H1 (cell line): ENCODE results near the gene WLS. TPM values are rescaled to one million over a fixed set of nuclear protein-coding genes. Genes with fewer than 3 reads are reported as not detected.

Experiments used
- CTCF ChIA-PET: fragments of 300-600 bp; sonication (Branson Sonifier 250); formaldehyde crosslinking; loops from one replicate; lab custom pipeline; 2021; ENCODE audit not compliant: partially characterized antibody; lab: Charles Lee
- POLR2A ChIA-PET: fragments of 300-600 bp; sonication (Branson Sonifier 250); formaldehyde crosslinking; loops from one replicate; lab custom pipeline; 2021; ENCODE audit warnings: inconsistent platforms; ENCODE audit not compliant: partially characterized antibody; lab: Charles Lee
- DNase-seq, 2 experiments: peaks; one replicate each; pipeline versions ENCODE4 v3.0.0 to v3.0.0-alpha.2; 2010 to 2022; ENCODE audit warnings: low spot score in 2 of 2, low read depth in 1 of 2, mixed read lengths in 1 of 2
- FAIRE-seq: peaks from 2 replicates; lab custom pipeline; 2011; peaks lifted over from hg19 to GRCh38; lab: Jason Lieb, UNC
- H2AFZ ChIP-seq: 2 replicates; pipeline ENCODE4 v1.8.1; 2012; ENCODE audit warnings: low read length, inconsistent platforms
- H2AK5ac ChIP-seq: 2 replicates; pipeline ENCODE4 v1.6.1; 2013; ENCODE audit warnings: low read depth, low read length
- H2BK120ac ChIP-seq: replicated peaks from 2 replicates; pipeline ENCODE3; 2013; ENCODE audit warnings: low read depth, low read length, inconsistent platforms
- H2BK12ac ChIP-seq: 2 replicates; pipeline ENCODE4 v1.6.1; 2013; ENCODE audit warnings: low read depth, low read length
- H2BK15ac ChIP-seq: 2 replicates; pipeline ENCODE4 v1.6.1; 2013; ENCODE audit warnings: low read length
- H2BK20ac ChIP-seq: 2 replicates; pipeline ENCODE4 v1.6.1; 2013; ENCODE audit warnings: low read length
- H2BK5ac ChIP-seq: 2 replicates; pipeline ENCODE4 v1.6.1; 2013; ENCODE audit warnings: low read depth, low read length
- H3K14ac ChIP-seq: 2 replicates; pipeline ENCODE4 v1.6.1; 2013; ENCODE audit warnings: inconsistent platforms; ENCODE audit not compliant: insufficient read length
- H3K18ac ChIP-seq: 2 replicates; pipeline ENCODE4 v1.6.1; 2013; ENCODE audit warnings: low read length; ENCODE audit errors: extremely low read depth
- H3K23ac ChIP-seq: 2 replicates; pipeline ENCODE4 v1.6.1; 2013; ENCODE audit warnings: inconsistent platforms; ENCODE audit not compliant: insufficient read length
- H3K23me2 ChIP-seq: 2 replicates; pipeline ENCODE4 v1.6.1; 2013; ENCODE audit warnings: low read depth, low read length
- H3K27ac ChIP-seq: 2 replicates; pipeline ENCODE4 v1.6.1; 2011; ENCODE audit warnings: low read depth, low read length, inconsistent platforms
- H3K27me3 ChIP-seq, 4 experiments: replicated peaks in 1 of 4; 1 replicate in 1 of 4; 2 replicates in 3 of 4; pipeline versions ENCODE4 v1.6.1 to v1.8.1; 2011 to 2013; ENCODE audit warnings: low read length in 3 of 4, mild to moderate bottlenecking in 3 of 4, inconsistent platforms in 2 of 4, mixed read lengths in 2 of 4, moderate library complexity in 1 of 4; ENCODE audit not compliant: control insufficient read depth in 3 of 4, insufficient read depth in 3 of 4; ENCODE audit errors: extremely low read depth in 1 of 4
- H3K36me3 ChIP-seq, 4 experiments: 2 replicates each; pipeline versions ENCODE4 v1.6.1 to v1.8.1; 2011 to 2013; ENCODE audit warnings: mild to moderate bottlenecking in 4 of 4, low read length in 3 of 4, moderate library complexity in 2 of 4, control low read depth in 1 of 4, inconsistent platforms in 1 of 4; ENCODE audit not compliant: insufficient read depth in 4 of 4, control insufficient read depth in 2 of 4
- H3K4ac ChIP-seq: replicated peaks from 2 replicates; pipeline ENCODE3; 2013; ENCODE audit warnings: low read length, low read depth, mixed read lengths, inconsistent platforms; ENCODE audit not compliant: insufficient read length
- H3K4me1 ChIP-seq, 4 experiments: replicated peaks in 1 of 4; 1 replicate in 1 of 4; 2 replicates in 3 of 4; pipeline versions ENCODE4 v1.6.1 to v1.8.1; 2011 to 2013; ENCODE audit warnings: low read length in 3 of 4, inconsistent platforms in 2 of 4, mixed read lengths in 1 of 4; ENCODE audit not compliant: insufficient read depth in 4 of 4, control insufficient read depth in 3 of 4
- H3K4me2 ChIP-seq, 2 experiments: 2 replicates each; pipeline versions ENCODE4 v1.6.1 to v1.8.1; 2011 to 2013; ENCODE audit warnings: low read depth in 2 of 2, low read length in 2 of 2, control low read depth in 1 of 2, inconsistent platforms in 1 of 2, mild to moderate bottlenecking in 1 of 2; ENCODE audit not compliant: insufficient read depth in 1 of 2
- H3K4me3 ChIP-seq, 4 experiments: fragments of 200-600, 300-600 bp in 1 of 4; sonication (generic), shearing (Covaris generic), sonication (Bioruptor Twin) in 1 of 4; 2 replicates each; pipeline versions ENCODE4 v1.5.1 to v1.8.1; 2011 to 2016; ENCODE audit warnings: low read length in 4 of 4, low read depth in 3 of 4, control low read depth in 2 of 4, inconsistent platforms in 2 of 4, mild to moderate bottlenecking in 2 of 4, mixed read lengths in 1 of 4, moderate library complexity in 1 of 4; ENCODE audit not compliant: insufficient read depth in 2 of 4; ENCODE audit errors: extremely low read depth in 1 of 4
- H3K56ac ChIP-seq: replicated peaks from 2 replicates; pipeline ENCODE3; 2013; ENCODE audit warnings: low read depth, mild to moderate bottlenecking, mixed read lengths, low read length, inconsistent platforms; ENCODE audit not compliant: insufficient read length
- H3K79me1 ChIP-seq: 2 replicates; pipeline ENCODE4 v1.6.1; 2013; ENCODE audit warnings: low read depth, low read length, control low read depth
- H3K79me2 ChIP-seq, 2 experiments: 2 replicates each; pipeline versions ENCODE4 v1.6.1 to v1.8.1; 2012 to 2013; ENCODE audit warnings: low read length in 2 of 2, mild to moderate bottlenecking in 2 of 2, inconsistent platforms in 1 of 2; ENCODE audit not compliant: insufficient read depth in 2 of 2, control insufficient read depth in 1 of 2
- H3K9ac ChIP-seq, 4 experiments: replicated peaks in 1 of 4; 1 replicate in 1 of 4; 2 replicates in 3 of 4; pipeline versions ENCODE4 v1.6.1 to v1.8.1; 2011 to 2013; ENCODE audit warnings: low read depth in 3 of 4, low read length in 3 of 4, control low read depth in 2 of 4, mild to moderate bottlenecking in 2 of 4, moderate library complexity in 2 of 4, inconsistent platforms in 1 of 4; ENCODE audit errors: extremely low read depth in 1 of 4
- H3K9me3 ChIP-seq, 2 experiments: 2 replicates each; pipeline versions ENCODE4 v1.6.1 to v1.8.1; 2012 to 2013; ENCODE audit warnings: mild to moderate bottlenecking in 2 of 2, moderate library complexity in 2 of 2, control low read depth in 1 of 2, inconsistent platforms in 1 of 2, low read depth in 1 of 2, low read length in 1 of 2, mixed read lengths in 1 of 2; ENCODE audit not compliant: insufficient read depth in 2 of 2
- H4K20me1 ChIP-seq, 2 experiments: replicated peaks in 1 of 2; 2 replicates each; pipeline versions ENCODE3 to v1.8.1; 2011 to 2013; ENCODE audit warnings: inconsistent platforms in 2 of 2, low read length in 2 of 2, mild to moderate bottlenecking in 1 of 2; ENCODE audit not compliant: insufficient read depth in 2 of 2, control insufficient read depth in 1 of 2
- H4K5ac ChIP-seq: 2 replicates; pipeline ENCODE4 v1.6.1; 2013; ENCODE audit warnings: low read length, low read depth, mixed read lengths, inconsistent platforms; ENCODE audit not compliant: insufficient read length
- H4K8ac ChIP-seq: 2 replicates; pipeline ENCODE4 v1.8.0; 2013; ENCODE audit warnings: mild to moderate bottlenecking, moderate library complexity, low read length, inconsistent platforms; ENCODE audit not compliant: insufficient read depth; ENCODE audit errors: extremely low read depth
- H4K91ac ChIP-seq: replicated peaks from 2 replicates; pipeline ENCODE3; 2013; ENCODE audit warnings: low read length, mixed read lengths, inconsistent platforms; ENCODE audit not compliant: insufficient read length
- CHD2 ChIP-seq: IDR thresholded peaks from 2 replicates; pipeline ENCODE4 v1.6.1; 2012; ENCODE audit warnings: low read length, improper control_type of control experiment
- CREB1 ChIP-seq: IDR thresholded peaks from 2 replicates; pipeline ENCODE4 v1.6.1; 2012; ENCODE audit warnings: inconsistent platforms
- EZH2 ChIP-seq: fragments of 200-600 bp; sonication (generic); IDR thresholded peaks from 2 replicates; pipeline ENCODE4 v1.7.1; 2012; ENCODE audit warnings: low read depth, mild to moderate bottlenecking, moderate library complexity, low read length, inconsistent platforms; ENCODE audit not compliant: severe bottlenecking
- JUN ChIP-seq: IDR thresholded peaks from 2 replicates; pipeline ENCODE4 v1.6.1; 2011; ENCODE audit warnings: low read depth, mild to moderate bottlenecking, improper control_type of control experiment, low read length
- JUND ChIP-seq: IDR thresholded peaks from 2 replicates; pipeline ENCODE4 v1.6.1; 2011; ENCODE audit warnings: mild to moderate bottlenecking, improper control_type of control experiment, low read length
- KDM4A ChIP-seq: IDR thresholded peaks from one replicate; pipeline ENCODE4 v1.7.1; 2012; ENCODE audit warnings: low read depth, mild to moderate bottlenecking, moderate library complexity, low read length, inconsistent platforms; ENCODE audit not compliant: severe bottlenecking
- MAFK ChIP-seq: IDR thresholded peaks from 2 replicates; pipeline ENCODE4 v1.6.1; 2012; ENCODE audit warnings: low read depth, mild to moderate bottlenecking, improper control_type of control experiment, low read length
- POLR2A ChIP-seq, 2 experiments: IDR thresholded peaks; 1 replicate in 1 of 2; 2 replicates in 1 of 2; pipeline ENCODE4 v1.6.1; 2011; ENCODE audit warnings: low read depth in 2 of 2, low read length in 2 of 2, mild to moderate bottlenecking in 2 of 2; ENCODE audit errors: control extremely low read depth in 1 of 2
- RBBP5 ChIP-seq: IDR thresholded peaks from 2 replicates; pipeline ENCODE4 v1.7.1; 2012; ENCODE audit warnings: low read depth, mild to moderate bottlenecking, inconsistent platforms, low read length, moderate library complexity, borderline replicate concordance
- SIRT6 ChIP-seq: IDR thresholded peaks from one replicate; pipeline ENCODE4 v1.7.1; 2012; ENCODE audit warnings: low read length, inconsistent platforms
- SIX5 ChIP-seq: IDR thresholded peaks from 2 replicates; pipeline ENCODE4 v1.6.1; 2011; ENCODE audit warnings: mild to moderate bottlenecking, low read depth, low read length
- SP2 ChIP-seq: IDR thresholded peaks from 2 replicates; pipeline ENCODE4 v1.6.1; 2012; ENCODE audit warnings: mild to moderate bottlenecking, low read length, inconsistent platforms
- TEAD4 ChIP-seq: IDR thresholded peaks from 2 replicates; pipeline ENCODE4 v1.6.1; 2012; ENCODE audit warnings: low read depth, low read length, inconsistent platforms, mixed read lengths
- YY1 ChIP-seq: IDR thresholded peaks from 2 replicates; pipeline ENCODE4 v1.6.1; 2011; ENCODE audit warnings: low read depth, mild to moderate bottlenecking, low read length
- WGBS, 2 experiments: shearing (Covaris generic) in 1 of 2; methylation state at CpG; one replicate each; pipeline versions ENCODE4 v1.1.6 to v1.1.7; 2013 to 2015; ENCODE audit warnings: low lambda C conversion rate in 2 of 2, mixed read lengths in 2 of 2, inconsistent platforms in 1 of 2, low coverage in 1 of 2, missing lambda C conversion rate in 1 of 2; ENCODE audit not compliant: insufficient replicate concordance in 2 of 2, insufficient coverage in 1 of 2, insufficient read length in 1 of 2; ENCODE audit errors: extremely low coverage in 1 of 2, missing lambda C conversion rate in 1 of 2; 5-methylcytosine and 5-hydroxymethylcytosine counted together
- polyA plus RNA-seq, 7 experiments: library from polyadenylated mRNA; depleted of rRNA in 3 of 7; stranded (reverse) in 5 of 7; unstranded in 2 of 7; fragments of >200 nt in 5 of 7; fragments of 200-250 nt in 2 of 7; gene quantifications; 1 replicate in 5 of 7; 2 replicates in 1 of 7; 4 replicates in 1 of 7; pipeline versions ENCODE4 v1.2.1 to v1.2.3, GENCODE V29; 2011 to 2013; ENCODE audit warnings: missing spikeins in 2 of 7, mixed read lengths in 2 of 7
- total RNA-seq: library from RNA; stranded (reverse); fragmentation: NEBNext Ultra II Directional; extraction: Animal tissue kit (Norgen Biotek cat#: 25700); gene quantifications from 2 replicates; pipeline ENCODE4 v1.2.1, GENCODE V29; 2021
- TF ChIP-seq, protein P1 (sequence below): IDR thresholded peaks from 2 replicates; pipeline ENCODE4 v1.6.1; 2012; ENCODE audit warnings: low read length, inconsistent platforms

The WLS gene
- total and polyA plus RNA-seq, 2 of the 8 experiments (the other 6 are each of a cell fraction or from before 2014, with no cell fraction given) = 1.2 to 2.7 TPM

DNA sequence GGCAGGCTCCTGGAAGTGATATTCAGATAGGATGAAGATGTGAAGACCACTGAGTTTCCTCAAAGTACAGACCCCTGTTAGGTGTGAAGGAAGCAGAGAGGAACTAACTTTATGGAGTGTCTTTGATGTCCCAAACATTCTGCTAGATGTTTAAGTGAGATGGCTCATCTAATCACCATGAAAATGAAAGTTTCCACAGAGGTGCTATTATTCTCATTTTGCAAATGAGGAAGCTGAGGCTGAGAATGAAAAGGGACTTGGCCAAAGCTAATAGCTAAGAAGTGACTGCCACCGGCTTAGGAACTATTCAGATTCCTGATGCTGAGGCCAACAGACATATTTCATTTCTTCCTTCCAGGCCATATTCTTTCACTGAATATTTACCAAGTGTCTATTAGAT, 45.9 kb upstream of the WLS start:
- H2BK20ac ChIP-seq = no peak overlapping the region; the same call in 1 of the 2 replicates
- no peak overlapping the region for H3K23ac ChIP-seq
- no peak overlapping the region for H2AK5ac ChIP-seq
- no peaks in the 10 kb centered on the region for H3K9me3 ChIP-seq
- H3K27ac ChIP-seq = no peak overlapping the region
- H3K4ac ChIP-seq = no peak overlapping the region
- ChIA-PET CTCF (interaction anchor here (1.0 to 2.1 kb wide), 2 partner anchors 42 to 158 kb away, joined by 3 to 7 read pairs; no protein-coding TSS in a partner anchor), POLR2A (no interaction called here)
- H3K36me3 ChIP-seq = no peaks in the 10 kb centered on the region
- DNase-seq = no peak
- H3K4me2 ChIP-seq = peak overlapping the region in 1 of 2 experiments; percentile 17; a peak in 1 of 4 replicates
- peaks cover 3% of the 10 kb centered on the region; the same call in 1 of the 2 replicates for H3K23me2 ChIP-seq
- H3K56ac ChIP-seq = no peak overlapping the region
- peaks cover 34 to 58% (median 44%) of the 10 kb centered on the region in 4 experiments for H3K27me3 ChIP-seq
- H4K5ac ChIP-seq = no peak overlapping the region
- peaks cover 0 to 6% (median 3%) of the 10 kb centered on the region in 4 experiments; a peak in 4 of 7 replicates for H3K4me1 ChIP-seq
- no peaks in the 10 kb centered on the region for H3K79me2 ChIP-seq
- H4K20me1 ChIP-seq = peaks cover 1 to 2% of the 10 kb centered on the region in 2 experiments
- FAIRE-seq = no peak
- no peaks in the 10 kb centered on the region for H3K79me1 ChIP-seq
- H2BK5ac ChIP-seq = no peak overlapping the region
- H3K14ac ChIP-seq = no peak overlapping the region
- 36% methylated on average over 1 of the region's 1 CpG; no CpG with 5 or more reads in 1 of the 2 experiments for WGBS, 2 experiments
- H2BK15ac ChIP-seq = no peak overlapping the region
- H4K8ac ChIP-seq = no peak overlapping the region
- no peak overlapping the region for H3K9ac ChIP-seq
- H2BK120ac ChIP-seq = no peak overlapping the region
- H3K18ac ChIP-seq = no peak overlapping the region
- no peak overlapping the region for H2BK12ac ChIP-seq
- H2AFZ ChIP-seq = no peak overlapping the region
- H3K4me3 ChIP-seq = no peak overlapping the region
- no peak overlapping the region for H4K91ac ChIP-seq
- TF ChIP-seq SIX5 (no peak), CHD2 (no peak), YY1 (no peak), POLR2A (IDR thresholded peaks at IDR 0.05; ENCODE audit: control extremely low read depth in 1 of 2, low read depth in 2 of 2, low read length in 2 of 2) (no peak), SP2 (no peak), EZH2 (no peak), RBBP5 (no peak), CREB1 (no peak), TEAD4 (no peak), KDM4A (no peak), SIRT6 (no peak), MAFK (no peak), JUN (no peak), JUND (no peak)
- TF ChIP-seq, protein P1, sequence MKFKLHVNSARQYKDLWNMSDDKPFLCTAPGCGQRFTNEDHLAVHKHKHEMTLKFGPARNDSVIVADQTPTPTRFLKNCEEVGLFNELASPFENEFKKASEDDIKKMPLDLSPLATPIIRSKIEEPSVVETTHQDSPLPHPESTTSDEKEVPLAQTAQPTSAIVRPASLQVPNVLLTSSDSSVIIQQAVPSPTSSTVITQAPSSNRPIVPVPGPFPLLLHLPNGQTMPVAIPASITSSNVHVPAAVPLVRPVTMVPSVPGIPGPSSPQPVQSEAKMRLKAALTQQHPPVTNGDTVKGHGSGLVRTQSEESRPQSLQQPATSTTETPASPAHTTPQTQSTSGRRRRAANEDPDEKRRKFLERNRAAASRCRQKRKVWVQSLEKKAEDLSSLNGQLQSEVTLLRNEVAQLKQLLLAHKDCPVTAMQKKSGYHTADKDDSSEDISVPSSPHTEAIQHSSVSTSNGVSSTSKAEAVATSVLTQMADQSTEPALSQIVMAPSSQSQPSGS = no peak
